Natural killer cell treated with Interleukin-12 subunit alpha and Interleukin-12 subunit beta and Interleukin-15 and Interleukin-18, amount 100 ng/mL, for 72 hours (primary cell): ENCODE measurements around the gene FAHD2B. TPM values are rescaled to one million over a fixed set of nuclear protein-coding genes. Genes with fewer than 3 reads are reported as not detected.
"Not testable (repeated sequence)": the region's sequence is repeated elsewhere in the genome, so short reads cannot be mapped to it uniquely, and the experiment has no call there.

Experiments
- ATAC-seq, 2 donors: fragments of 150-1000 bp; cut with Tn5 transposase in 1 of 2; sonication (Bioruptor Pico), chemical (Tn5 transposase) in 1 of 2; 2 replicates each; pipeline ENCODE4 v1.10.0; 2021
- DNase-seq: peaks from one replicate; pipeline ENCODE4 v3.0.0; 2022; ENCODE audit warnings: low spot score
- H3K27ac Mint-ChIP-seq, 2 donors: 1 replicate in 1 of 2; 2 replicates in 1 of 2; pipeline ENCODE4 v1.8.0; 2022; ENCODE audit warnings: mixed read lengths in 2 of 2, mild to moderate bottlenecking in 1 of 2, moderate library complexity in 1 of 2
- H3K27me3 Mint-ChIP-seq, 2 donors: 1 replicate in 1 of 2; 2 replicates in 1 of 2; pipeline ENCODE4 v1.8.0; 2022; ENCODE audit warnings: mixed read lengths in 2 of 2
- H3K36me3 Mint-ChIP-seq: one replicate; pipeline ENCODE4 v1.8.0; 2022; ENCODE audit warnings: mixed read lengths
- H3K4me1 Mint-ChIP-seq, 2 donors: 1 replicate in 1 of 2; 2 replicates in 1 of 2; pipeline ENCODE4 v1.8.0; 2022; ENCODE audit warnings: low read depth in 2 of 2, mixed read lengths in 2 of 2, mild to moderate bottlenecking in 1 of 2
- H3K4me3 Mint-ChIP-seq: one replicate; pipeline ENCODE4 v1.8.0; 2022; ENCODE audit warnings: mixed read lengths
- H3K9me3 Mint-ChIP-seq: 2 replicates; pipeline ENCODE4 v1.8.0; 2022; ENCODE audit warnings: mixed read lengths
- total RNA-seq, 2 donors: library from RNA; stranded (reverse); gene quantifications; one replicate each; pipeline ENCODE4 v1.2.3, GENCODE V29; 2022

FAHD2B gene
- 10 to 100 TPM; 14.3 to 16.6 TPM for total RNA-seq

- peak; percentile 92 for DNase-seq
- H3K4me3 Mint-ChIP-seq: peak within 1 kb of the TSS; percentile 63
- not testable (repeated sequence) for H3K4me1 Mint-ChIP-seq, H3K9me3 Mint-ChIP-seq, H3K36me3 Mint-ChIP-seq
- ATAC-seq: peak; percentile 96 to 97
- H3K27me3 Mint-ChIP-seq: peaks cover 9 to 26% of the 10 kb centered on the region in 2 donors
- H3K27ac Mint-ChIP-seq: peak within 1 kb of the TSS; percentile 46 to 75
Observed at GRCh38 chr2:97094772-97095611, at the start of gene FAHD2B. Gene FAHD2B, minus strand, starts transcription at chr2:97094882. Its CDS starts 3,176 bp downstream, at chr2:97091706.

- not testable (repeated sequence) for H3K4me1 Mint-ChIP-seq, H3K27me3 Mint-ChIP-seq
Observed at GRCh38 chr2:97144016-97144415, 49.3 kb upstream of the FAHD2B start.

GRCh38 chr2:97129090-97129489 is 34.4 kb upstream of the FAHD2B start:
- H3K27ac Mint-ChIP-seq, ATAC-seq, H3K27me3 Mint-ChIP-seq, H3K4me3 Mint-ChIP-seq, H3K4me1 Mint-ChIP-seq, DNase-seq, H3K9me3 Mint-ChIP-seq: not testable (repeated sequence)
- H3K36me3 Mint-ChIP-seq: peaks cover 12% of the 10 kb centered on the region

More at GRCh38 chr2:97144016-97144415, 49.3 kb upstream of the FAHD2B start:
- not testable (repeated sequence) for ATAC-seq, H3K27ac Mint-ChIP-seq, DNase-seq, H3K4me3 Mint-ChIP-seq, H3K9me3 Mint-ChIP-seq
- H3K36me3 Mint-ChIP-seq: peaks cover 17% of the 10 kb centered on the region

- not testable (repeated sequence) for H3K36me3 Mint-ChIP-seq, H3K4me1 Mint-ChIP-seq, DNase-seq, H3K9me3 Mint-ChIP-seq
- ATAC-seq: peak; percentile 29 to 34
- Mint-ChIP-seq H3K27ac (peak overlapping the region; percentile 95 to 97), H3K4me3 (peak overlapping the region; percentile 100), H3K27me3 (peaks cover 13 to 19% of the 10 kb centered on the region in 2 donors)
Observed at GRCh38 chr2:97113882-97114255, 19.2 kb upstream of the FAHD2B start.

- H3K4me1 Mint-ChIP-seq, H3K9me3 Mint-ChIP-seq, H3K36me3 Mint-ChIP-seq: not testable (repeated sequence)
- peak within 1 kb of the TSS; percentile 100 for H3K4me3 Mint-ChIP-seq
- ATAC-seq (peak; percentile 96 to 97), DNase-seq (peak; percentile 90)
- peak within 1 kb of the TSS; percentile 95 to 97 for H3K27ac Mint-ChIP-seq
- peaks cover 17 to 25% of the 10 kb centered on the region in 2 donors for H3K27me3 Mint-ChIP-seq
Observed at GRCh38 chr2:97113050-97113881, 18.6 kb upstream of the FAHD2B start, which contains the start of gene ANKRD36. Gene ANKRD36, plus strand, starts transcription at chr2:97113153. Its CDS starts 587 bp downstream, at chr2:97113740.

GRCh38 chr2:97112320-97113049 is 17.8 kb upstream of the FAHD2B start:
- not testable (repeated sequence) for H3K4me1 Mint-ChIP-seq, H3K9me3 Mint-ChIP-seq, H3K36me3 Mint-ChIP-seq
- peak overlapping the region; percentile 79 to 87 for H3K27ac Mint-ChIP-seq
- ATAC-seq (peak; percentile 77 to 81), DNase-seq (peak; percentile 71)
- peaks cover 17 to 26% of the 10 kb centered on the region in 2 donors for H3K27me3 Mint-ChIP-seq
- peak overlapping the region; percentile 100 for H3K4me3 Mint-ChIP-seq

- peaks cover 20 to 26% of the 10 kb centered on the region in 2 donors for H3K27me3 Mint-ChIP-seq
- ATAC-seq, H3K9me3 Mint-ChIP-seq, H3K4me1 Mint-ChIP-seq, H3K27ac Mint-ChIP-seq, H3K36me3 Mint-ChIP-seq, H3K4me3 Mint-ChIP-seq, DNase-seq: not testable (repeated sequence)
Observed at GRCh38 chr2:97111246-97111645, 16.6 kb upstream of the FAHD2B start.

GRCh38 chr2:97106878-97107277 is 12.2 kb upstream of the FAHD2B start:
- not testable (repeated sequence) for H3K4me1 Mint-ChIP-seq, ATAC-seq, H3K9me3 Mint-ChIP-seq

GRCh38 chr2:97098786-97099372 is 4.2 kb upstream of the FAHD2B start:
- H3K4me1 Mint-ChIP-seq, ATAC-seq, H3K4me3 Mint-ChIP-seq, DNase-seq, H3K9me3 Mint-ChIP-seq, H3K27ac Mint-ChIP-seq, H3K36me3 Mint-ChIP-seq: not testable (repeated sequence)
- peaks cover 18 to 49% of the 10 kb centered on the region in 2 donors for H3K27me3 Mint-ChIP-seq

More at GRCh38 chr2:97106878-97107277, 12.2 kb upstream of the FAHD2B start:
- not testable (repeated sequence) for DNase-seq, H3K4me3 Mint-ChIP-seq, H3K27ac Mint-ChIP-seq, H3K36me3 Mint-ChIP-seq
- peaks cover 35 to 49% of the 10 kb centered on the region in 2 donors for H3K27me3 Mint-ChIP-seq

- Mint-ChIP-seq H3K9me3 (no peaks in the 10 kb centered on the region), H3K27me3 (peaks cover 11 to 31% of the 10 kb centered on the region in 2 donors), H3K4me1 (no peaks in the 10 kb centered on the region), H3K36me3 (no peaks in the 10 kb centered on the region), H3K4me3 (peak overlapping the region; percentile 63), H3K27ac (peak overlapping the region; percentile 46 to 75)
- ATAC-seq (no peak), DNase-seq (no peak)
Observed at GRCh38 chr2:97095661-97096060, 979 bp upstream of the FAHD2B start.

- H3K36me3 Mint-ChIP-seq, H3K4me1 Mint-ChIP-seq, DNase-seq, H3K9me3 Mint-ChIP-seq, H3K27ac Mint-ChIP-seq: not testable (repeated sequence)
- H3K4me3 Mint-ChIP-seq: peak overlapping the region; percentile 25
- peak; percentile 26 to 32 for ATAC-seq
- peaks cover 9 to 21% of the 10 kb centered on the region in 2 donors for H3K27me3 Mint-ChIP-seq
Observed at GRCh38 chr2:97093983-97094771, 505 bp downstream of the FAHD2B start.

GRCh38 chr2:97092946-97093345 is 1.7 kb downstream of the FAHD2B start:
- H3K4me1 Mint-ChIP-seq, H3K27ac Mint-ChIP-seq, H3K36me3 Mint-ChIP-seq, H3K4me3 Mint-ChIP-seq, ATAC-seq, H3K9me3 Mint-ChIP-seq, DNase-seq: not testable (repeated sequence)
- peaks cover 5 to 12% of the 10 kb centered on the region in 2 donors for H3K27me3 Mint-ChIP-seq
